Fibroblast of skin of back (primary cell): Measurements from ENCODE around the gene ERCC6L.

Experiments
- DNase-seq: peaks from one replicate; pipeline ENCODE4 v3.0.0-alpha.2; 2013

The ERCC6L gene

DNA sequence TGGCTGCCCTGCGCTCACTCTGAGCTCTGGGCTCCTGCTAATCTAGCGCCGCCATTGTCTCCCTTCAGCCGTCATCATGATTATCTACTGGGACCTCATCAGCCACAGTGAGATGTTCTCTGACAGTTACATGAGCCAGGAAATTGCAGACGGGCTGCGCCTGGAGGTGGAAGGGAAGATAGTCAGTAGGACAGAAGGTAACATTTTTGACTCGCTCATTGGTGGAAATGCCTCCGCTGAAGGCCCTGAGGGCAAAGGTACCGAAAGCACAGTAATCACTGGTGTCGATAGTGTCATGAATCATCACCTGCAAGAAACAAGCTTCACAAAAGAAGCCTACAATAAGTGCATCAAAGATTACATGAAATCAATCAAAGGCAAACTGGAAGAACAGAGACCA is 79.1 kb downstream of the ERCC6L start:
- no peak for DNase-seq

DNA sequence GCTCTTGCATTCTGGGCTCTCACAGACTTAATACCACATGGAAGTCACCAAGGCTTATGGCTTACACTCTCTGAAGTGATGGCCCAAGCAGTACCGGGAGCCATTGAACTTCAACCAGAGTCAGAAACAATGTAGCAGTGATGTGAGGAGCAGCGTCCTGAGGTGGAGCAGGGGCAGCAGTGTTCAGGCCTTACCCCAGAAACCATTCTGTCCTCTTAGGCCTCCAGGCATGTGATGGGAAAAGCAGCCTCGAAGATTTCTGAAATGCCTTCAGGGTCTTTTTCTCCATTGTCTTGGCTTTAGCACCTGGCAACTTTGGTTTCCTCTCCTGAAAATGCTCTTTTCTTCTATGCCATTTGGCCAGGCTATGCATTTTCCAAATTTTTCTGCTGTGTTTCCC is 80.1 kb downstream of the ERCC6L start:
- DNase-seq: no peak
